ENCODE measurements around the gene APOA5. TPM values are rescaled to one million over a fixed set of nuclear protein-coding genes. Genes with fewer than 3 reads are reported as not detected.

The APOA5 gene
- total and polyA plus RNA-seq, 2 experiments from 2014 or later: 0.18 to 0.35 TPM

DNA sequence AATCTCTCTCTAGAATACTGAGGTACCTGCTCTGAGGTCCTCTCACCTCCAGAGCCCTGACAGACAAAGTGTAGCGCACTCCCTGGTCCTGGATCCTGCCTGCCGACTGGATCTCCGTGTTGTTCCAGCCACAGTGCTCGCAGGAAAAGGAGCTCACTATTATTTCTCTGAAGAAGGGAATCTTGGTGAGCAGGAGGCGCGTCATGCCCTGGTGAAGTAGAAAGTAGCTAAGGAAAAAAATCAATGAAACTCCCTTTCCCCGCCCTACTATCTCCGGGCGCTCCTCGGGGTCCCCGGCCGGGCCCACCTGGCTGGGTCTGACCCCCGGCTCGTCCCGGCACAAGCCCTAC is 4.3 kb downstream of the APOA5 start:
- H3K27ac Mint-ChIP-seq: no peak overlapping the region
- peak; percentile 29 for ATAC-seq
- H3K27ac ChIP-seq (ENCODE audit: low read depth): no peak overlapping the region

More for the DNA sequence above, 4.3 kb downstream of the APOA5 start:
- no peaks in the 10 kb centered on the region for H3K9me2 ChIP-seq (ENCODE audit: insufficient read depth)
- peaks cover 18% of the 10 kb centered on the region for H3K79me2 ChIP-seq (replicated peaks; ENCODE audit: insufficient read depth)
- H3K27me3 ChIP-seq (ENCODE audit: insufficient read depth): no peaks in the 10 kb centered on the region
- Mint-ChIP-seq H3K27me3 (ENCODE audit: insufficient read depth, low read depth, poor library complexity) (peaks cover 10% of the 10 kb centered on the region), H3K4me3 (peak overlapping the region; percentile 96), H3K36me3 (ENCODE audit: low read depth) (peaks cover 44% of the 10 kb centered on the region), H3K9me3 (no peaks in the 10 kb centered on the region), H3K4me1 (peaks cover 17% of the 10 kb centered on the region)
- peak overlapping the region; percentile 98 for H3K4me2 ChIP-seq
- no peak for TF ChIP-seq NANOG (IDR thresholded peaks at IDR 0.05; ENCODE audit: borderline replicate concordance)
- TF ChIP-seq CTCF (conservative IDR thresholded peaks at IDR 0.05; ENCODE audit: low read depth in 2 of 2): no peak
- TF ChIP-seq ZNF331 (CRISPR knock-in tag; IDR thresholded peaks at IDR 0.05; ENCODE audit: low read depth): no peak
- no peak for TF ChIP-seq CREB1 (CRISPR knock-in tag; IDR thresholded peaks at IDR 0.05; ENCODE audit: low read depth)
- no peak for TF ChIP-seq ZNF462 (CRISPR knock-in tag; IDR thresholded peaks at IDR 0.05)
- TF ChIP-seq REST (IDR thresholded peaks at IDR 0.05; ENCODE audit: unreplicated experiment): no peak
- no peak for TF ChIP-seq EZH2phosphoT487 (IDR thresholded peaks at IDR 0.05; ENCODE audit: unreplicated experiment)
- TF ChIP-seq EZH2 (IDR thresholded peaks at IDR 0.05; ENCODE audit: low read depth, unreplicated experiment): no peak
- TF ChIP-seq POLR2AphosphoS5 (IDR thresholded peaks at IDR 0.05; ENCODE audit: low read depth): no peak
- TF ChIP-seq, protein P1, sequence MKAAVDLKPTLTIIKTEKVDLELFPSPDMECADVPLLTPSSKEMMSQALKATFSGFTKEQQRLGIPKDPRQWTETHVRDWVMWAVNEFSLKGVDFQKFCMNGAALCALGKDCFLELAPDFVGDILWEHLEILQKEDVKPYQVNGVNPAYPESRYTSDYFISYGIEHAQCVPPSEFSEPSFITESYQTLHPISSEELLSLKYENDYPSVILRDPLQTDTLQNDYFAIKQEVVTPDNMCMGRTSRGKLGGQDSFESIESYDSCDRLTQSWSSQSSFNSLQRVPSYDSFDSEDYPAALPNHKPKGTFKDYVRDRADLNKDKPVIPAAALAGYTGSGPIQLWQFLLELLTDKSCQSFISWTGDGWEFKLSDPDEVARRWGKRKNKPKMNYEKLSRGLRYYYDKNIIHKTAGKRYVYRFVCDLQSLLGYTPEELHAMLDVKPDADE (IDR thresholded peaks at IDR 0.05): no peak
- TF ChIP-seq ZNF114 (CRISPR knock-in tag; IDR thresholded peaks at IDR 0.05): no peak
- no peak for TF ChIP-seq STAT1 (IDR thresholded peaks at IDR 0.05; ENCODE audit: unreplicated experiment)
- TF ChIP-seq JUNB (IDR thresholded peaks at IDR 0.05; ENCODE audit: unreplicated experiment): no peak
- H2AFZ ChIP-seq: peak overlapping the region; percentile 93; the same call in 1 of the 2 replicates
- peak; percentile 19 for DNase-seq (ENCODE audit: low spot score)
- peaks cover 14% of the 10 kb centered on the region; the same call in 1 of the 2 replicates for H4K20me1 ChIP-seq (replicated peaks; ENCODE audit: insufficient read depth)
- peaks cover 10% of the 10 kb centered on the region for H3K4me1 ChIP-seq (ENCODE audit: insufficient read depth)
- H3F3A ChIP-seq (replicated peaks; ENCODE audit: low read depth): peaks cover 2% of the 10 kb centered on the region; the same call in 1 of the 2 replicates
- peaks cover 38% of the 10 kb centered on the region for H3K36me3 ChIP-seq (ENCODE audit: insufficient read depth)
- peak overlapping the region; percentile 74 for H3K4me3 ChIP-seq
